Pancreas (tissue), 10 donors: Measurements from ENCODE around the gene CEBPE. TPM values are rescaled to one million over a fixed set of nuclear protein-coding genes. Genes with fewer than 3 reads are reported as not detected.

Experiments
- ATAC-seq, 4 donors: fragments of 200-7000 bp; cut with Tn5 transposase; one replicate each; pipeline versions ENCODE4 v1.8.0 to v1.9.1; 2020; ENCODE audit warnings: mild to moderate bottlenecking in 4 of 4, moderate library complexity in 4 of 4
- DNase-seq, 6 donors: peaks; one replicate each; pipeline ENCODE4 v3.0.0-alpha.2; 2020
- FAIRE-seq: peaks from 2 replicates; lab custom pipeline; 2012; peaks lifted over from hg19 to GRCh38; lab: Jason Lieb, UNC
- H3K27ac ChIP-seq, 4 donors: fragments of 200-600 bp; sonication (generic); 1 replicate in 3 of 4; 2 replicates in 1 of 4; pipeline versions ENCODE4 v1.5.0 to v1.8.0; 2020
- H3K27me3 ChIP-seq, 4 donors: fragments of 200-600 bp; one replicate each; pipeline ENCODE4 v1.8.0; 2021
- H3K36me3 ChIP-seq, 3 donors: fragments of 200-600 bp; sonication (generic) in 1 of 3; one replicate each; pipeline versions ENCODE4 v1.5.0 to v1.8.0; 2020 to 2021
- H3K4me1 ChIP-seq, 3 donors: fragments of 200-600 bp; one replicate each; pipeline ENCODE4 v1.8.0; 2021
- H3K4me3 ChIP-seq, 4 donors: fragments of 200-600 bp; sonication (generic) in 2 of 4; one replicate each; pipeline versions ENCODE4 v1.5.0 to v1.8.0; 2020 to 2021
- H3K9me3 ChIP-seq, 4 donors: fragments of 200-600 bp; one replicate each; pipeline ENCODE4 v1.8.0; 2021
- CTCF ChIP-seq, 4 donors: fragments of 200-600 bp; sonication (generic) in 3 of 4; IDR thresholded peaks; one replicate each; pipeline versions ENCODE4 v1.5.0 to v1.8.0; 2021; ENCODE audit warnings: antibody characterized with exemption in 4 of 4
- whole genome bisulfite sequencing, 2 donors: extraction: QIAGEN DNeasy Blood & Tissue Kit; methylation state at CpG; one replicate each; pipeline ENCODE4 v1.1.7; 2013; 5-methylcytosine and 5-hydroxymethylcytosine counted together
- intact Hi-C, 3 donors: fragments of 100-400 bp; cut with DNase I; formaldehyde crosslinking; loops; one replicate each; pipeline versions ENCODE4 v1.11.1 to v1.14.2; 2022
- polyA plus RNA-seq, 2 donors: library from polyadenylated mRNA; stranded (reverse); fragments of 200-250 nt; gene quantifications; one replicate each; pipeline ENCODE4 v1.2.3, GENCODE V29; 2013
- total RNA-seq, 6 donors: library from RNA; stranded (reverse); fragmentation: NEBNext Ultra II Directional in 4 of 6; extraction: Animal tissue kit (Norgen Biotek cat#: 25700) in 4 of 6; gene quantifications; one replicate each; pipeline versions ENCODE4 v1.2.1 to v1.2.4, GENCODE V29; 2021 to 2023
- donor health status: healthy with polysubstance abuse.
- donor health status: DM: no; HTN: no; CAD: no; lungs with moderate emphysema.
- donor health status: DM: no; HTN: no; CAD: no.
- donor health status: control.
- donor health status: control.
- donor health status: Bipolar disorder and iron deficiency.
- donor health status: DM: yes; HTN: yes; CAD: no.
- donor health status: DM: no; HTN: no; CAD: no.
- donor health status: DM: no; HTN: no; CAD: no.
- donor health status: DM: yes; HTN: yes; CAD: no.

The CEBPE gene
- total and polyA plus RNA-seq, 8 donors = not detected

GRCh38 chr14:23086565-23086964 is 32.5 kb downstream of the CEBPE start:
- FAIRE-seq = no peak
- intact Hi-C loops = no loop called here
- H3K36me3 ChIP-seq = peaks cover 0 to 68% (median 28%) of the 10 kb centered on the region in 3 donors
- ATAC-seq = peak in 1 of 4 donors; percentile 26
- no peaks in the 10 kb centered on the region for H3K27me3 ChIP-seq
- no peaks in the 10 kb centered on the region for H3K9me3 ChIP-seq
- no peak overlapping the region for H3K27ac ChIP-seq
- H3K4me3 ChIP-seq = no peak overlapping the region
- peaks cover 0 to 5% (median 0%) of the 10 kb centered on the region in 3 donors for H3K4me1 ChIP-seq
- no peak for DNase-seq
- no peak for TF ChIP-seq CTCF (IDR thresholded peaks at IDR 0.05)
- 94 to 96% methylated on average over 1 of the region's 1 CpG for WGBS, 2 donors

GRCh38 chr14:23085458-23085857 is 33.6 kb downstream of the CEBPE start:
- peaks cover 3 to 72% (median 36%) of the 10 kb centered on the region in 3 donors for H3K36me3 ChIP-seq
- FAIRE-seq = no peak
- ATAC-seq = peak in 1 of 4 donors; percentile 24
- 62 to 69% methylated on average over 3 of the region's 3 CpGs for WGBS, 2 donors
- H3K27me3 ChIP-seq = no peaks in the 10 kb centered on the region
- intact Hi-C loops = no loop called here
- TF ChIP-seq CTCF (IDR thresholded peaks at IDR 0.05) = no peak
- DNase-seq = no peak
- H3K4me3 ChIP-seq = no peak overlapping the region
- peaks cover 0 to 5% (median 0%) of the 10 kb centered on the region in 3 donors for H3K4me1 ChIP-seq
- no peak overlapping the region for H3K27ac ChIP-seq
- no peaks in the 10 kb centered on the region for H3K9me3 ChIP-seq

- DNase-seq (no peak), FAIRE-seq (no peak), ATAC-seq (no peak)
- peaks cover 5 to 79% (median 52%) of the 10 kb centered on the region in 3 donors for H3K36me3 ChIP-seq
- TF ChIP-seq CTCF (IDR thresholded peaks at IDR 0.05) = no peak
- H3K27ac ChIP-seq = no peak overlapping the region
- WGBS, 2 donors = 68 to 75% methylated on average over 1 of the region's 1 CpG
- intact Hi-C loops = no loop called here
- no peaks in the 10 kb centered on the region for H3K9me3 ChIP-seq
- H3K27me3 ChIP-seq = no peaks in the 10 kb centered on the region
- no peak overlapping the region for H3K4me3 ChIP-seq
- no peaks in the 10 kb centered on the region for H3K4me1 ChIP-seq
Observed at GRCh38 chr14:23080474-23080873, 38.6 kb downstream of the CEBPE start.

GRCh38 chr14:23079716-23080115 is 39.3 kb downstream of the CEBPE start:
- intact Hi-C loops = no loop called here
- no peak for FAIRE-seq

More at GRCh38 chr14:23079716-23080115, 39.3 kb downstream of the CEBPE start:
- Histone ChIP-seq H3K27ac (no peak overlapping the region), H3K36me3 (peaks cover 5 to 72% (median 49%) of the 10 kb centered on the region in 3 donors), H3K4me3 (no peak overlapping the region), H3K9me3 (no peaks in the 10 kb centered on the region), H3K4me1 (no peaks in the 10 kb centered on the region), H3K27me3 (no peaks in the 10 kb centered on the region)
- 90 to 93% methylated on average over 2 of the region's 2 CpGs for WGBS, 2 donors
- ATAC-seq (no peak), DNase-seq (no peak)
- TF ChIP-seq CTCF (IDR thresholded peaks at IDR 0.05) = no peak
